Nucleus accumbens (tissue), 56 donors: ENCODE results near the gene GPR157.
"Not testable (repeated sequence)": the region's sequence is repeated elsewhere in the genome, so short reads cannot be mapped to it uniquely, and the experiment has no call there.

Experiments used
- DNase-seq, 56 donors: peaks; one replicate each; lab custom pipeline; 2025; lab: John Stamatoyannopoulos, UW

The GPR157 gene

GRCh38 chr1:9149151-9149550 is 20.2 kb upstream of the GPR157 start:
- DNase-seq: no peak

DNA sequence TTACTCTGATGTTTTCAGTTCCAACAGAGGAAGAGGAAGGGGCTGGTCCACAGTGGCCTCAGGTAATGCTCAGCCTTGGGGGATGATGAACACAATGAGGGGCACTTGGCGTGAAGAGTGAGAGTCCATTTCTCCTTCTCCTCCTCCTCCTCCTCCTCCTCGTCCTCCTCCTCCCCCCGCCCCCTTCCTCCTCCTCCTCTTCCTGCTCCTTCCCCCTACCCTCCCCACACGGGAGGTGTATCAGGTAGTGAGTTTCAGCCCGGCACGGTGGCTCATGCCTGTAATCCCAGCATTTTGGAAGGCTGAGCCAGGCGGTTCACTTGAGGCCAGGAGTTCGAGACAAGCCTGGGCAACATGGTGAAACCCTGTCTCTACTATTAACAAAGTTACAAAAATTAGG is 17.3 kb upstream of the GPR157 start:
- no peak for DNase-seq

DNA sequence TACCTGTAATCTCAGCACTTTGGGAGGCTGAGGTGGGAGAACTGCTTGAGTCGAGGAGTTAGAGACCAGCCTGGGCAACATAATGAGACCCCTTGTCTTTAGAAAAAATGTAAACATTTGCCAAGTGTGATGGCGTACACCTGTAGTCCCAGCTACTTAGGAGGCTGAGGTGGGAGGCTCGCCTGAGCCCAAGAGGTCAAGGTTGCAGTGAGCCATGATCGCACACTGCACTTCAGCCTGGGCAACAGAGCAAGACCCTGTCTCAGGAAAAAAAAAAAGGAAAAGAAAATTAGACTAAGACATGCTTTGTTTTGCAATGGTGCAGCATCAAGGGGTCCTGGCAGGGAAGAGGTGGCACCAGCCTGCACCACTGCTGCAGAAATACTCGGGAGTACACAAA is 16.8 kb upstream of the GPR157 start:
- DNase-seq: no peak

GRCh38 chr1:9145021-9145668 is 16.2 kb upstream of the GPR157 start:
- DNase-seq: no peak

GRCh38 chr1:9144494-9144893 is 15.6 kb upstream of the GPR157 start:
- DNase-seq: not testable (repeated sequence)

DNA sequence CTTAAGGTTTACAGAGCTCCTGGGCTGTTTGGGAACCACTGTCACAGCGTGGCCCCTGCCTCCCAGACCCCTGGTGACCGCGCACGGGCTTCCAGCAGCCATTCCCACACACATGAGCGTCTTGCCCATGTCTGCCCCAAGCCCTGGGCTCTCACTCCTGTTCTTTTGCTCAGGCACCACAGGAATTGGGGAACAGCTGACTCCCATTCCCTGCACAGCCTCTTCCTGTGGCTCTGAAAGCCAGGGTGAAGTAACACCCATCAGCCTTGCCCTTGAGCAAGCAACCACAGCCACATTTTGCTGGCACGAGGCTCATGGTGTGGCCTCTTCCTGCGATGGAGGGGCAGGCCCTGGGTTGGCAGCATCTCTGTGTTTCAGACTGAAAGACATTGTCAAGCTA is 14.3 kb upstream of the GPR157 start:
- DNase-seq: no peak

GRCh38 chr1:9139930-9140329 is 11.0 kb upstream of the GPR157 start:
- DNase-seq: no peak

DNA sequence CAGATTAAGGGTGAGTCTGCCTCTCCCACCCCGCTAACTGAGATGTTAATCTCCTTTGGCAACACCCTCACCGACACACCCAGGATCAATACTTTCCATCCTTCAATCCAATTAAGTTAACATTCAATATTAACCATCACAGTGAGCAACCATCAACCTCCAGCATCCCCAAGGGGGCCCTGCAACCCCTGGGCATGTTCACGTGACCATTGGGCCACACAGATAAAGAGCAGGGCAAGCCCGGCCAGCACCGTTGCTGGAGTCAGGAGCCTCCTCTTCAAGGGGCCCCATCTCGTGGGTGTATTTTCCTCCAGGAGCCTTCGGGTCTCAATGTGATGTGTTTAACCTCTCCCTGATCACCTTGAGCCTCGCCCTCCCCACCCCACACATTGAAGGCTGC is 8.0 kb upstream of the GPR157 start:
- DNase-seq: no peak

- DNase-seq: no peak
These were observed 6.4 kb upstream of the GPR157 start for GRCh38 chr1:9135073-9135836.

DNA sequence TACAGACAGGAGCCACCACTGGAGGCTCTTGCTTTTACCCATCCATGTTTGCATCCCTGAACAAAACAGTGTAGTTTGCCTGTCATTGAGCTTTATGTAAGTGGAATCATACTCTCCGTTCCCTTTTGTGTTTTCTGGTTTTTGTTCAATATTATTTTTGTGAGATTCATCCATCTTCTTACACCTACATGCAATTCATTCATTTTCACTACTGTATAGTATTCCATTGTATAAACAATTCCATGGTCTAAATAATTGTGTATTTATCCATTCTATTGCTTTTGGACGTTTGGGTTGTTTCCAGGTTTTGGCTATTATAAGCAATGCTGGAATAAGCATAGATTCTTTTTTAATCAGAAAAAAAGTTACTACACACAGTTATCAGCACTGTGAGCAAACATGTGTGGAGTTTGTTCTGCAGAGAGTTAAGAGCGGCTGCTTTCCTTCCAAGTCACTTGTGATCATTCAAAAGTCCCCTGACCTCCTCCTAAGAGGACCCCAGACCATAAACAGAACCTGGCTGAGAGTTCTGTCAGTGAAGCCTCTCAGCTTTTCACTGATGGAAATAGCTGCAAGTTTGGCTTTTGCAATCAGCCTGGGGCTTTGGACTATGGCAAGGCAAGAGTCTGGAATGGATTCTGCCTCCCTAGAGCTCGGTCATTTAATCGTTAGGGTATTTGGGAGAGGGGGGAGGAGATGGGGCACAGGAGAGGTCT is 5.1 kb upstream of the GPR157 start:
- DNase-seq: no peak

DNA sequence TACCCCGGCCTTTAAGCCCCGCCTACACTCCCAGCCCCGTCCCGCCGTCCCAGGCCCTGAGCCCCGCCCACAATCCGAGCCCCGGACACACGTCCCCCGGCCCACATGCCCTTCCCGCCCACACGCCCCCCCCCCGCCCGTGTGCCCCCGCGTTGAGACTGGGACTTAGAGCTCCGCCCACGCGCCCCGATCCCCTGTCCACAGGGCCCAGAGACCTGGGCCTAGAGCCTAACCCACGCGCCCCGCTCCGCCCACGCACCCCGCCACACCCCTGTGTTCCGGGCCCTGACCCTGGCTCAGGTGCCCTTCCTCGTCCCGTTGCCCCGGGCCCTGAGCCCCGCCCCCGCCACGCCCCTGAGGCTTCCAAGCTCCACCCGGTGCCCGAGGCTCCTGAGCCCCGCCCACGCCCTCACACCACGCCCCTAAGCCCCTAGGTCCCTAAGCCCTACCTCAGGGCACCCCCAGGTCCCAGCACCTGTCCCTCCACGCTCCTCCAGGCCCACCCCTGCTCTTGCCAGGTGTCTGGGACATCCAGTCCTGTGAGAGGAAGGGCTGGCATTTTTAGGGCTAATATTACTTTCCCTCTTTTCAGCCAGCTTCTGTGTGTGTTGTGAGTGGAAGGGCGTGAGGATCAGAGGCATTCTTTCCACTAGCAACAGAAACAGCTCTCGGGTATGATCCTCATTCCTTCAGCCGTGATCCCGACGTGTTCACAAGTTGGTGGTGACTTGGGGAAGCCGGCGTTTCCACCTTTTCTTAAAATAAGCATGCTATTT is 552 bp upstream of the GPR157 start:
- DNase-seq: peak in 15 of 56 donors; percentile 10 to 88 (median 25)

- no peak for DNase-seq
These were observed 759 bp downstream of the GPR157 start for GRCh38 chr1:9128166-9128519.

DNA sequence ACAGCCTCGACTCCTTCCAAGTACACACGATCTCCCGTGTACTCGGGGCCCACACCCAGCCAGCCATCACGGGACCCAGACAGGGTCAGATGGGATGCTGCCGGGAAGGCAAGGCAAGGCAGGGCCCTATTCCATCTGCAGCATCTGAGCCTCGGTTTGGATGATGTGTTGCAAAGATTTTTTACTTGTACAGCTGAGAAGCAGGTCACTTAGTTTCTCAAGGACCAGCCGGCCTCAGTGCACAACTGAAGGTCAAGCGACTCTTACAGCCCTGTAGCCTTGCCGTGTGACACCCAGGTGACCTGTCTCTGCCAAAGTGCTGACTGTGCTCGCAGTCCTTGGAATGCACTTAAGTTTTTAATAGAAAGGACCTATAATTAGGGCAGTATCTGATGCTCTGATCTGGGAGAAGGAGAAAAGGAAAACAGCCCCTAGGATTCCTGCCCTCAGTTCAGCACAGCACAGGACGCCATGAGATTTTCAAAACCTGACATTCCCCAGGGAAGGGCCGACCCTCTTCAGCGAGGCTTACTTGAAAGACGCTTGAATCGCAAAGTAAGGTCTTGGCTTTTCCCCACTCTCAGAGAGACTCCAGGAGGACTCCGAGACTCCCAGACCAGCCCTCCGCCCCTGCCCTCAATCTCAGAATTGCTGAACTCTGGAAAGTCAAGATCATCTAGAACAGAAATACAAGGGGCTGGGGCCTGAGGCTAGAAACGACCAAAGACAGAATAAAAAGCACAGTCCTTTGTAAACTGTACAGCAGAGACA is 1.3 kb downstream of the GPR157 start:
- DNase-seq: no peak

- DNase-seq: no peak
These were observed 2.4 kb downstream of the GPR157 start for GRCh38 chr1:9126511-9126910.

GRCh38 chr1:9125847-9126246 is 3.1 kb downstream of the GPR157 start:
- not testable (repeated sequence) for DNase-seq

DNA sequence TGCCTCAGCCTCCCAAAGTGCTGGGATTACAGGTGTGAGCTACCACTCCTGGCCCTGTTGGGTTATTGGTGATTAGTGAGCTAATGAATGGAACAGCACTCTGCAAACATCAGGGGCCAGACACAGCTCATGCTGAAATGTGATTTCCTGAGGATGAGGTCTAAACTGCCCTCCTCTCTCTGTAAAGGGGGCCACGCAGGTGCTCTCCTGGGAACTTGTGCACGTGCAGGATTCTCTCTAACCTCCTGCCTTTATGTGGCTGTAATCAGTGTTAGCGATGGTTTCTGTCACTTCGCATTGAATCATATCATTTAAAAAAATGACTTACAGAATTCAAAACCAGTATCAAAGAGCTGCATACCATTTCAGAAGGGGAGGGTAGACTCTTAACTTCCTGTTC is 3.6 kb downstream of the GPR157 start:
- DNase-seq: no peak

- DNase-seq: not testable (repeated sequence)
These were observed 4.5 kb downstream of the GPR157 start for GRCh38 chr1:9124389-9124788.

DNA sequence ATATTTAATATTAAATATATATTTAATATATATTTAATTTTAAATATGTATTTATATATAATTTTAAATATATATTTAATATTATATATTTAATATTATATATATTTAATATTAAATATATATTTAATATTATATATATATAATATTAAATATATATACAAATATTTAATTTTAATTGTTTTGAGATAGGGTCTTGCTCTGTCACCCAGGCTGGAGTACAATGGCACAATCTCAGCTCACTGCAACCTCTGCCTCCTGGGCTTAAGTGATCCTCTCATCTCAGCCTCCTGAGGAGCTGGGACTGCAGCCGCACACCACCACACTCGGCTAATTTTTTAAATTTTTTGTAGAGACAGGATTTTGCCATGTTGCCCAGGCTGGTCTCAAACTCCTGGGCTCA is 5.2 kb downstream of the GPR157 start:
- DNase-seq: not testable (repeated sequence)

GRCh38 chr1:9121496-9122409 is 7.1 kb downstream of the GPR157 start:
- DNase-seq: no peak
